HT-29 (cell line): ENCODE measurements around the gene MYL2. TPM values are rescaled to one million over a fixed set of nuclear protein-coding genes. Genes with fewer than 3 reads are reported as not detected.

Experiments
- DNase-seq: peaks from one replicate; pipeline ENCODE4 v3.0.0-alpha.2; 2015; ENCODE audit warnings: low spot score
- total RNA-seq: library from RNA; depleted of rRNA; stranded (reverse); fragments of >200 nt; shearing (Covaris generic); gene quantifications from 2 replicates; pipeline ENCODE4 v1.2.3, GENCODE V29; 2014; rRNA removed

MYL2 gene
- total RNA-seq, 1 experiment from 2014 or later: not detected

DNA sequence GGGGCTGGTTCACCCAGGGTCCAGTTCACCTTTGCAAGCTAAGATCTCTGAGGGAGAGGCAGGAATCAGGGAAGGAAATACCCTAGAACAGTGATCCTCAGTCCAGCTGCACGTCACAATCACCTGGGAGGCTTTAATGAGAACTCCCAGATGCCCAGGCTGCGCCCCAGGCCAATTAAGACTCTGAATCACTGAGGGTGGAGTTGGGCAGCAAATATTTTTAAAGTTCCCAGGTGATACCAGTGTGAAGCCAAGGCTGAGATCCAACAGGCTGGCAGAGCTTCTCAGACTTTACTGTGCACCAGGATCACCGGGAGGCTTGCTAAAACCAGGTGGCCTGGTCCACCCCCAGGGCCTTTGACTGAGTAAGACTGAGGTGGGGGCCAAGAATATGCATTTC is 23.8 kb downstream of the MYL2 start:
- DNase-seq: peak; percentile 36

DNA sequence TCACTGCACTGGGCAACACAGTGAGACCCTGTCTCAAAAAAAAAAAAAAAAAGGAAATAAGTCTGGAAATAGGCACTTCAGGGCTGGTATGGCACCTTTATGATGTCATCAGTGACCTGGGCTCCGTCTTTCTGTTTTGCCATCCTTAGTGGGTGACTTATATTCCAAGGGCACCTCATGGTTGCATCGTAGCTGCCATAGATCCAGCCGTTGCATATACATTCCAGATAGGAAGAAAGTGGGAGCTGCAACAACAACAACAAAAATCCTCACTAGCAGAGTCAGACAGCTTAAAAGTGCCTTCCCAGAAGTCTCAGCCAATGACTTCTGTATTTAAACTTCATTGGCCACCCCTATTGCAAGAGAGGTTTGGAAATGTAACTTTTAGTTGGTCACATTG is 26.4 kb downstream of the MYL2 start:
- no peak for DNase-seq

DNA sequence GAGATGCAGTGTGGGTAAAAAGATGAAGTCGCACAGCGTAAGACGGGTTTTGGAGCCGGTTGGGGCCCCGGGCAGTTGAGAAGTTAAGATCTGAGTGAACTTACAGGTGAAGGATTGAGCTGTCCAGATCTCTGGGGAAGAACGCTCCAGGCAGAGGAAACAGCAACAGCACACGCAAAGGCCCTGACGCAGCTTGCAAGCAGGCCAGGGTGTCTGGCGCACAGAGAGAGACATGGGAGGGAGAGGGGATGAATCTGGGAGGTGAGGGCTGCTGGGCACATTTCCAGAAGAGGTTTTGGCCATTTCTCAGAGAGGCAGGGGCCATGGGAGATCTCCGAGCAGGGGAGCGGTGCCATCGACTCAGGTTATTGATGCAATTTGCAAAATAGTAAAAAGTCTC is 31.0 kb downstream of the MYL2 start:
- DNase-seq: no peak

DNA sequence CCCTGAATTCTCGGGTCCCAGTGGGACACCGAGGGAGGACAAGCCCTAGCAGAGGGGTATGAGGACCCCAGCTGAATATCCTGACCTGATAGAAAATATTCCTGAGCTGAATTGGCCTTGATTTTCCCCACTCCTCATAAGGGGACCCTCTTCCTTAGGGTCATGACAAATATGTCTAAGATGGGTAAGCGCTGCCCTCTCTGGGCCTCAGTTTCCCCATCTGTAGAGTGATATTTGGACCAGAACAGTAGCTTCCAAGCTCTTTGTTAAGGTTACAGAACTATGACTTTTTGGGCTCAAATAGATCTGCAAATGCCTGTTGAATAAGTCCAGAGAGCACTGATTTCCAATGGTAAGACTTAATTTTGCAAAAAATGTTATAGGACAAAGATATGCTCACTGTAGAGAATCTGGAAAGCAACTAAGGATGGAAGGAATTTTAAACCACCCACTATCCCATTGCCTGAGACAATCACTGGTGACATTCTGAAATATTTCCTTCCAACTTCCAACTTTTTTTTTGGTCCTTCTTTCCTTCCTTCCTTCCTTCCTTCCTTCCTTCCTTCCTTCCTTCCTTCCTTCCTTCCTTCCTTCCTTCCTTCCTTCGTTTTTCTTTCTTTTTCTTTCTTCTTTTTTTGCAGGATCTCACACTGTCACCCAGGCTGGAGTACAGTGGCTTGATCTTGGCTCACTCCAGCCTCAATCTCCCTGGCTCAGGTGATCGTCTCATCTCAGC is 32.0 kb downstream of the MYL2 start:
- DNase-seq: no peak

DNA sequence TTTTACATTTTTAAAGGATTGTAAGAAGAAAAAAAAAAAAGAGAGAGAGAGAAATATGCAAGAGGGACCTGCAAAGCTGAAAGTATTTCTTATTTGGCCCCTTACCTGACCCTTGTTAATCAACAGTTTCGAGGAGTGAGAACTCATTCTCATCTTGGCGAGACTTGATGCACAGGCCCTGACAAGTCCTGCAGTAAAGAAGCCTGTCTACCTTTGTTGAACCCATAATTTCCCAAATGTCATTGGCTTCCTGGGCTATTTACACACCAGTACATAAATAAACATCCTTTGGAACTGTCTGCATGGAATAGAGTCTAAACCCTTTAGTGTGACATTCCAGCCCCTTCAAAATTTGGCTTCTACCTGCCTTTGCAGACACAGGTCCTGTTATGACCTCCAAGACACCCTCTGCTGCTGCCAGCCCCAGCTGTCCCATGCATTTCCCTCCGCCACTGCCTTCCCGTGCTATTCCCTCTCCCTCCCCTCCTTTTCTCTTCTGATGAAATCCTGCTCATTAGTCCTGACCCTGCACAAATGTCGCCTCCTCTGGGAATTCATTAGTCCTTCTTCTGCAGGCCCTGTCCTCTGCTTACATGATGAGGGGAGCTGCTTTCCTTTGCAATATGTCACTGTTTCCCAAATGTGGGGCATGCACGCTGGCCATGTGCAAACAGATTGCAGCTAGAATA is 35.1 kb downstream of the MYL2 start:
- DNase-seq: no peak

GRCh38 chr12:110883251-110883650 is 37.1 kb downstream of the MYL2 start:
- DNase-seq: no peak

DNA sequence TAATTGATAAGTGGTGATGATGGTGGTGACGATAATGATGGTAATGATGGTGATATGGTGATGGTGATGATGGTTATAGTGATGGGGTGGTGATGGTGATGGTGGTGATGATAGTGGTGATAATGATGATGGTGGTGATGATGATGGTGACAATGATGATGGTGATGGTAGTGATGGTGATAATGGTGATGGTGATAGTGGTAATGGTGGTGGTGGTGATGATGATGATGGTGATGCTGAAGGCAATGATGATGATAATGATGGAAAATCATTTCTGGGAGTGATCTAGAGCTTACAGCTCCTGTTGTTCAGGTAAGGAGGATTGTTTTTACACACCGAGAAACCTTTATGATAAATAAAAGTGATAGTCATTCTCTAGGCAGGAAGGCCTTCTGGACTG is 39.7 kb downstream of the MYL2 start:
- DNase-seq: no peak

DNA sequence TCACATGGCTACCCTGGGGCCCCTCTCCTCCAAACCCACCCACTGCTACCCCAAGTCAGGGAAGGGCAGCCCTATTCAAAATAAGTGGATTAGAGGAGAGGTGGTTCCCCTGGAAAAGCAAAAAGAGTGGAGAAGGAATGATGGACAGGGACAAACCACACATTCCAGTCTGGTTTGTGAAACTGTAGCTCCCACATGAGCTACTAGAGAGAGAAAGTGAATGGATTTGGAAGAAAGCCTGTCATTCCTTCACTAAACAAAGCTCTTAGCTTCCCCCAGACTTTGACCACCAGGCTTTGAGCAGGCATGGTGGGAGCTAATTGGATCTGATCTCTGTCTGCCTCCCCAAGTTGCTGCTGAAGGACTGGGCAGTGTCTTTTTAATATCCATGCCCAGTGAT is 45.6 kb downstream of the MYL2 start:
- no peak for DNase-seq

DNA sequence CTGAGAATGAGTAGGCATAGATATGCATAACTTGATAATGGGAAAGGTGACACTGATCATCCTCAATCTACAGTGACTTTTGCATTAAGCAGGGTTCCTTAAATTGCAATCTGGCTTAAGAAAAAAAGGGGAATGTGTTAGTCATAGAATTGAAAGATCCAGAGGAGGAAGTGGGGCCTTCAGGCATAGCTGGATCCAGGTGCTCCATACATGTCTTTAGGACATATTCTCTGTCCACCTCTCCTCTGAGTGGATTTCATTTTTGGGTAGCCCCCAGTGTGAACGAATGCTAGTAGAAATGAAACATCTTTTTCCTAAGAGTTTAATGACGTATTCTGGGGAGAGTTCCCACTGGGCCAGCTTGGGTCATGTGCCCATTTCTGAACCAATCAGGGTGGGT is 46.0 kb downstream of the MYL2 start:
- DNase-seq: no peak

- no peak for DNase-seq
Observed at GRCh38 chr12:110872100-110872499, 48.3 kb downstream of the MYL2 start.

DNA sequence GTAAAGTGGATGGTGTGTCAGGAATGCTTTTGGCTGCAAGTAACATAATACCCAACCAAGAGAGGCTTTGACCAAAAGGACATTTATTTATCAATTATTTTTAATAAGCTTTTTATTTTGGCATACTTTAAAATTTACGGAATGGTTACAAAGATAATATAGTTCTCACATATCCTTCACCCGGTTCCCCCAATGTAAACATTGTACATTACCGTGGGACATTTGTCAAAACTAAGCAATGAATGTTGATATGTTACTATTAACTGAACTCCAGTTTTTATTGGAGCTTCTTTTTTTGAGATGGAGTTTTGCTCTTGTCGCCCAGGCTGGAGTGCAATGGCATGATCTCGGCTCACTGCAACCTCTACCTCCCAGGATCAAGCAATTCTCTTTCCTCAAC is 50.6 kb downstream of the MYL2 start:
- no peak for DNase-seq

- DNase-seq: no peak
Observed at GRCh38 chr12:110869026-110869425, 51.4 kb downstream of the MYL2 start.

GRCh38 chr12:110865521-110865920 is 54.9 kb downstream of the MYL2 start:
- DNase-seq: no peak

DNA sequence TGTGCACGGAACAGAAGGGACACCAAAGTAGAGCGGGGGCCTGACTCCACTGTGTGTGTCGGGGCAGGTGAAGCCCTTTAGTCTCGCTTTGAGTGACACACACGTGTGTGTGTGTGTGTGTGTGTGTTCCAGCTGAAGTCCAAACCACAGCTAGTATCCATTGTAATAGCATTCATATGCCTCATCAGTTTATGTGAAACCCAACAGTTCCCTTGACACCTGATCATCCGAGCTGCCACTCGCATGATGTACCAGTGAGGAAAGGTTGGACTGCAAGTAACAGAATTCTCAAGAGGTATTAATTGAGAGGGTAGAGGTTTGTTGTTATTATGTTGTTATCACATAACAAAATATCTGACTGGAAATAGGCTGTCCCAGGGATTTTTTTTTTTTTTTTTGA is 57.2 kb downstream of the MYL2 start:
- DNase-seq: no peak

DNA sequence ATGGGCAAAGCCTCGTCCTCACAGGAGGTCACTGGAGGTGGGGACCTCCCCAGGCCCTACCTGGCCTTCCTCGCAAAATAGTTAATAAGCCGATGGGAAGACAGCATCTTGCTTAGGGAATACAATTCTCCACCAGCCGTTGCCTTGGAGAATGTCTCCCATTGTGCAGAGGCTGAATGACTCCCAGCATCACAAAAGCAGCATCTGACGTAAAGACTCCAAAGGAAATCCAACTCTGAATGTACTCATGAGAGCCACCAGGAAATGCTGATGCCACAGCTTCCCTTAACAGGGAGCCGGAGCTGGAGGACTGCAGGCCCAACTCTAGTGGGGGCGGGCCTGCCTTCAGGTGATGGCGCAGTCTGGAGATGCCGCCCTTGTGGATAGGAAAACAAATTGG is 58.0 kb downstream of the MYL2 start:
- DNase-seq: no peak

- DNase-seq: no peak
Observed at GRCh38 chr12:110861729-110862128, 58.6 kb downstream of the MYL2 start.

Other genes starting within 250 kb of the MYL2 start
- gene HVCN1, start 231.5 kb downstream of the MYL2 start, total RNA-seq: not detected in 2 replicates
- 105 and 120 TPM in 2 replicates for gene PPP1CC, start 177.7 kb downstream of the MYL2 start, total RNA-seq
- gene CCDC63, start 73.6 kb downstream of the MYL2 start, total RNA-seq: not detected in 2 replicates
- gene CUX2, start 113.6 kb upstream of the MYL2 start, total RNA-seq: not detected in 2 replicates